Measurements from ENCODE around the gene PDE1A.

- TF ChIP-seq CTCF (conservative IDR thresholded peaks at IDR 0.05; ENCODE audit: low read length) (no peak), EZH2phosphoT487 (IDR thresholded peaks at IDR 0.05; ENCODE audit: borderline replicate concordance, low read depth, low read length) (no peak)
Observed at GRCh38 chr2:182361477-182361876, 65.4 kb downstream of the PDE1A start.
